ENCODE measurements around the gene LPAR2.

DNA sequence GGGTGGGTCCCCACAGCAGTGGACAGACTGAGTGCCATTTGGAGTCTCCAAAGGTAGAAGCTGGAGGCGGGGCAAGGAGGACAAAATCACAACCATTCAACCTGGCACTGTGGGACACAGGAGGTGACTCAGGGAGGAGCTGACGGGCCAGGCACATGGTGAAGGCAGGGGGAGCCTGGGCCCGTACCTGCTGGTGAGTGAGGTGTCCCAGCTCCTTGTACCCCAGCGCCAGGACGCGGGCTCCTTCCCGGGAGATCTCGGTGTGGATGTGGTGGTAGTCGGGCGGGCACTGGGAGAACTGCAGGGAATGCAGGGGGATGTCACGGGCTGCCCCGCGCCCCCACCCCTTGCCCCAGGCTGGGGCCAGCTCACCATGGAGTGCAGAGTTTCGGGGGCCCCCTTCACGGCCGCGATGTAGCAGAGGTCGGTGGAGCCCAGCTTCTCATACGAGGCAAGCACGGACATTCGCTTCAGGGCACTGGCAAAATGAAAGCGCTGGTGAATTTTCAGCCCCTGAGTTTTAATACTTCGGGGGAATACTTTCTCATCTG, 25.7 kb upstream of the LPAR2 start:
- TF ChIP-seq, protein P1, sequence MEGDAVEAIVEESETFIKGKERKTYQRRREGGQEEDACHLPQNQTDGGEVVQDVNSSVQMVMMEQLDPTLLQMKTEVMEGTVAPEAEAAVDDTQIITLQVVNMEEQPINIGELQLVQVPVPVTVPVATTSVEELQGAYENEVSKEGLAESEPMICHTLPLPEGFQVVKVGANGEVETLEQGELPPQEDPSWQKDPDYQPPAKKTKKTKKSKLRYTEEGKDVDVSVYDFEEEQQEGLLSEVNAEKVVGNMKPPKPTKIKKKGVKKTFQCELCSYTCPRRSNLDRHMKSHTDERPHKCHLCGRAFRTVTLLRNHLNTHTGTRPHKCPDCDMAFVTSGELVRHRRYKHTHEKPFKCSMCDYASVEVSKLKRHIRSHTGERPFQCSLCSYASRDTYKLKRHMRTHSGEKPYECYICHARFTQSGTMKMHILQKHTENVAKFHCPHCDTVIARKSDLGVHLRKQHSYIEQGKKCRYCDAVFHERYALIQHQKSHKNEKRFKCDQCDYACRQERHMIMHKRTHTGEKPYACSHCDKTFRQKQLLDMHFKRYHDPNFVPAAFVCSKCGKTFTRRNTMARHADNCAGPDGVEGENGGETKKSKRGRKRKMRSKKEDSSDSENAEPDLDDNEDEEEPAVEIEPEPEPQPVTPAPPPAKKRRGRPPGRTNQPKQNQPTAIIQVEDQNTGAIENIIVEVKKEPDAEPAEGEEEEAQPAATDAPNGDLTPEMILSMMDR (IDR thresholded peaks at IDR 0.05): no peak
- TF ChIP-seq POLR2A (IDR thresholded peaks at IDR 0.05) (no peak), POLR2AphosphoS5 (IDR thresholded peaks at IDR 0.05; ENCODE audit: insufficient read depth in 1 of 2, low read depth in 1 of 2) (no peak)

Measured in vagina (tissue), 2 donors.